NAMALWA (cell line): ENCODE measurements around the gene RICTOR.
"Not testable (repeated sequence)": the region's sequence is repeated elsewhere in the genome, so short reads cannot be mapped to it uniquely, and the experiment has no call there.

Experiments
- DNase-seq: peaks from one replicate; pipeline ENCODE4 v3.0.0-alpha.2; 2015; ENCODE audit warnings: low spot score

RICTOR gene

GRCh38 chr5:39006650-39007049 lies 67.5 kb downstream of the RICTOR start:
- DNase-seq: no peak

DNA sequence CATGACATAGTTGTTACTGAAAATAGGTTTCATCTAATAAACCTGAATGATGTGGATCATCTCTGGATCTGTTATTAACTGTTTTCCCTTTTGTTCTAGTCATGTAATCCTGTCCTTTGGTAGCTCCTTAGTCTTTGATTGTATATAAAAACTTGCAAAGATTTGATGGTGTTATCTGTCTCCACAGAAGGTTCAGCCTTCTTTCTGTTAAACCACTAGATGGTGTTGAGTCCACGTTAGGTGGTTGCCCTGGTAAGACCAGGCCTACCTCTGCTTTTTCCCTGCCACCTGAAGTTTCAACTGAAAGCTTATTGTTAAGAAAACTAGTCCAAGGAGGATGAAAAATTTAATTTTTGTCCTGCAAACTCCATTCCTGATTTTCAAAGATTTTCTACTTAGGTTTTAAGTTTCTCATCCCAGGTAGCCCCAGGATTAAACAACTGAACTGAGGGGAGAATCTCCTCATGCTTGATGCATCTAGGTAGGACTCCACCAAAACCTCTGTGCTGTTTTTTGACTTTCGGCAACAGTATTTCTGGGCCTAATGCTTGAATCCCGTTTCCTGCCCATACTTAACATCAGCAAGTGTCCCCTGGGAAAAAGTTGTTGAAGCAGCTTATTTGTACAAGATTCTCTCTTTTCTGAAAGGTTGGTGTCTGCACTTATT lies 68.5 kb downstream of the RICTOR start:
- DNase-seq: peak; percentile 30

DNA sequence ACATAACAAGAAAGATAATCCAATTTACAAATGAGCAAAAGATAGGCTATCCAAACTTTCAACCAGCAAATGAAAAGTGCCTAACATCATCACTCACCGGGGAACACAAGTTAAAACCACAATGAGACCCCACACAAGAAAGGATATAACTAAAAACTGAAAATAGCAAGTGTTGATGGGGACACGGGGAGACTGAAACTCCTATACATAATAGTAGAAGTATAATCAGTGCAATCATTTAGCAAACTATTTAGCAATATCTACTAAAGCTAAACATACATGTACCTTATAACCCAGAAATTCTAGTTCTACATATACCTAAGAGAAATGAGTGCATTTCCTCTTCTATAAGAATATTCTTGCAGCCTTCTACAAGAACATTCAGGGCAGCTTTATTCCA lies 72.5 kb downstream of the RICTOR start:
- DNase-seq: no peak

GRCh38 chr5:38999037-38999436 lies 75.2 kb downstream of the RICTOR start:
- no peak for DNase-seq

GRCh38 chr5:38997591-38997990 lies 76.6 kb downstream of the RICTOR start:
- no peak for DNase-seq

DNA sequence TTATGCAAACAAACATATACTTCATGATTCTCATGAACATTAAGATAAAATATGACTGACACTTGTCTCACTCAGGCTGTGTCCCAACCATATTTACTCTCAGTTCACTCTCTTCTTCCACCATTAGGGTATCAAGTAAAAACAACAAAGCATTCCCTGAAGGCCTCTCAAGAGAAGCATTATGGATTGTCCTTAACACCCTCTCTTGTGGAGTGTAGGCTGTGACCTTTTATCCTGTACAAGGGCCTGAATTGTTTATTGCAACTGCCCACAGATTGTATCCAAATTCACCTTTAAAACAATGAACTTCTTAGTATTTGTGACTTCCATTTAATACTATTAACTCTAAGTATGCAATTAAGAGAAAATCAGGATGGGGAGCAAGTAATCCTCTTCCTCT lies 78.1 kb downstream of the RICTOR start:
- DNase-seq: no peak

- peak; percentile 63 for DNase-seq
These were observed 79.8 kb downstream of the RICTOR start for GRCh38 chr5:38994324-38994927.

DNA sequence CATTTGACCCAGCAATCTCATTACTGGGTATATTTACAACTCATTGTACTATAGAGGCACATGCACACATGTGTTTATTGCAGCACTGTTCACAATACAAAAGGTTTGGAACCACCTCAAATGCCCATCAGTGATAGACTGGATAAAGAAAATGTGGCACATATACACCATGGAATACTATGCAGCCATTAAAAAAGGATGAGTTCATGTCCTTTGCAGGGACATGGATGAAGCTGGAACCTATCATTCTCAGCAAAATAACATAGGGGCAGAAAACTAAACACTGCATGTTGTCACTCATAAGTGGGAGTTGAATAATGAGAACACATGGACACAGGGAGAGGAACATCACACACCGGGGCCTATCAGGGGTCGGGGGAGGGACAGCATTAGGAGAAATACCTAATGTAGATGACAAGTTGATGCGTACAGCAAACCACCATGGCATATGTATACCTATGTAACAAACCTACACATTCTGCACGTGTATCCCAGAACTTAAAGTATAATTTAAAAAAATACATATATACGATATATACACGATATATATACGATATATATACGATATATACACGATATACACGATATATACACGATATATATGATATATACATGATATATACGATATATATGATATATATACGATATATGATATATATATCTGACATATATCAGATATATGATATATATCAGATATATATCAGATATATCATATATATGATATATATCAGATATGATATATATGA lies 84.1 kb downstream of the RICTOR start:
- DNase-seq: not testable (repeated sequence)

- no peak for DNase-seq
These were observed 88.2 kb downstream of the RICTOR start for GRCh38 chr5:38985909-38986452.

GRCh38 chr5:38979535-38979934 lies 94.7 kb downstream of the RICTOR start:
- DNase-seq: no peak

GRCh38 chr5:38978036-38978435 lies 96.2 kb downstream of the RICTOR start:
- no peak for DNase-seq

- no peak for DNase-seq
These were observed 105.5 kb downstream of the RICTOR start for GRCh38 chr5:38968665-38969064.

DNA sequence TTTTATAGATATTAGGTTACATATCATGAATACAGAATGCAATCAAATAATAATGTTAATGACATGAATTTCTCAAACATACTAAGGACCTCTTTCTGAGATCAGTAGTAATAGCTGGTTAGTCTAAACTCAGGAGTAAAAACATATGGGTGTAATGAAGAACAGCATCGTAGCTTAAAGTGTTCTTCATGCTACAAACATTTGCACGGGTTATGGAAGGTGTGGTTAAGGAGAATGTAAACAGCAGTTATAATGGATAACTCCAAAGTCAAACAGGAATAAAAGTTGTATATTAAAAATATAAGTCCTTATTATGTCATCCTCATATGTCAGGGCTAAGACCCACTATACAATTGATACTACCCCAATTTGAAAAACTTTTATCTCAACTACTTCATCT lies 112.5 kb downstream of the RICTOR start:
- DNase-seq: no peak

DNA sequence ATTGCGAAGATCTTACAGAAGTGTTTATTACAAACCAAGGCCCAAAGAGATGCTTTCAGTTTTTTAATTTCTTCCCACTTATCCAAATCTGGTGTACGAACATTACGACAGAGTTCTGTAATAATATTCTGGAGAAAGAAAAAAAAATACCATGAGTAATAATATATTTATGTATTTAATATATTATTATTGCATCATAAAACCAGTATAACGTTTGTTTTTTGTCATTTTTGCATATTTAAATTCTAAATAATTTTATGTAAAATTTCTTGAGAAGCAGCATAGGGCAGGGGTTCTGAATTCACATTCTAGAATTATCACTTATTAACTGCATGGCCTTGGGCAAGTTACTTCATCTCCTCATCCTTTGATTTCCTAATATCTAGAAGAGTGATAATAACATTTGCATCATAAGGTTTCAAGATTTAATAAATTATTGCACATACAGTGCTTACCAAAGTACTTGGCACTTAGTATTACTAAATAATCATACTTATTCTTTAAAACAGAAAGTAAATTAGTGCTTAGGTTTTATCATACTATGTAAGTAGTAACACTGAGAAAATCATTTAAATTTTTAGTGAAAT lies 120.7 kb downstream of the RICTOR start:
- DNase-seq: no peak

- DNase-seq: no peak
These were observed 125.7 kb downstream of the RICTOR start for GRCh38 chr5:38948501-38948900.

DNA sequence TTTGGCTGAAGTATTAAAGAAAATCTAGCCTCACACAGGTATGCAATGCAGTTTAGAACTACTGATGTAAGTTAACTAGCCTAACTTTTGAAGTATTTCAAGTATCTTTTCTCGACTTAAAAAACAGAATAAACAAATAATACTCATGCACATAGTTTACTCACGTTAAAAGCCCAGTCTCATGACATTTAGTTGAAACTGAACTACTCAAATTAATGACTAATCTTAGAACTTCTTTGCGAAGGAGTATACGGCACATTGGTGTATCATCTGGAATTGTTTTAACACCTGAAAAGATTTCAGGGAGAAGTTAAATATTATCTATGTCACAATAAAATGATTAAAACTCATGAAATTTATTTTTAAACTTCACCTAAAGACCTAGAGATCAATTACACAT lies 129.9 kb downstream of the RICTOR start:
- no peak for DNase-seq

DNA sequence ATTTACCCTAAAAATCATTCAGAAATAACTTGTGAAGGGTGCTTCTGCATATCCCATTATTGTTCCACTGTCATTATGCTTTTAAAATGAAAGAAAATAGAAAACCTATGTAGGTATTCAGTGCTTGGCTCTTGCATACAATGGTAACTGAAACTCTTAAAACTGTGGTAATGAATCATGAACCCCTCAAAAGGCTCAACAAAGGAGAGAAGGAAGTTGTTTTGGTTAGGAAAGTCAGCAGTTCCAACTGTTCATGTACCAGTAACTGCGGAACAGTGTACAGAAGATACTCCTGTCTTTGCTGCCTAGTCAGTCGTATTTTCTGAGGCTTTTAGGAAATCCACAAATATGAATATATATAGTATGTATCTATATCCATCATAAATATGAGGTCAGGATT lies 132.3 kb downstream of the RICTOR start:
- no peak for DNase-seq

GRCh38 chr5:38940230-38940858 lies 133.9 kb downstream of the RICTOR start:
- DNase-seq: no peak

- DNase-seq: no peak
These were observed 135.2 kb downstream of the RICTOR start for GRCh38 chr5:38938973-38939372.

GRCh38 chr5:38938424-38938823 lies 135.8 kb downstream of the RICTOR start:
- DNase-seq: no peak

- DNase-seq: no peak
These were observed 137.9 kb downstream of the RICTOR start for GRCh38 chr5:38936269-38936668.

DNA sequence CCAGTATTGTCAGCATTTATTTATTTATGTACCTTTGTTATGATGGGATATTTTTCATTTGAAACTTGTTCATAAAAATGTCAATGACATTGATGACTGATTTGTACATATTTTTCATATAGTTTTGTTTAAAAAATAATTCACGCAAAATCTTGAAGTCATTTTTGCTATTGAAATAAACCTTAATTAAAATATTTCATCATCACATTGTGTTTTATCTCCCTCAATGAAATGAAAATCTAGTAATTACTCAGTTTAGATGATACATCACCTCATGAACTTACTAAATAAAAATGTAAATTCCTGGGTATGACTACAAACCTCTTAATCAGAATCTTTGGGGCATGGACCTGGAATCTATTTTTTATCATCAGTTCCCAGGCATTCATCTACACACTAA lies 138.8 kb downstream of the RICTOR start:
- DNase-seq: no peak
